Activated naive CD4-positive, alpha-beta T cell (primary cell): Measurements from ENCODE around the gene C2CD2L.
"Not testable (repeated sequence)": the region's sequence is repeated elsewhere in the genome, so short reads cannot be mapped to it uniquely, and the experiment has no call there.

ENCODE experiments used
- DNase-seq, 4 experiments: peaks; one replicate each; lab custom pipeline; 2025; lab: John Stamatoyannopoulos, UW

C2CD2L gene

GRCh38 chr11:119106564-119107537, at the start of gene C2CD2L:
C2CD2L (plus strand) TSS chr11:119107344; CDS start chr11:119107742, 398 bp downstream.
- peak; percentile 58 to 92 (median 84) for DNase-seq

DNA sequence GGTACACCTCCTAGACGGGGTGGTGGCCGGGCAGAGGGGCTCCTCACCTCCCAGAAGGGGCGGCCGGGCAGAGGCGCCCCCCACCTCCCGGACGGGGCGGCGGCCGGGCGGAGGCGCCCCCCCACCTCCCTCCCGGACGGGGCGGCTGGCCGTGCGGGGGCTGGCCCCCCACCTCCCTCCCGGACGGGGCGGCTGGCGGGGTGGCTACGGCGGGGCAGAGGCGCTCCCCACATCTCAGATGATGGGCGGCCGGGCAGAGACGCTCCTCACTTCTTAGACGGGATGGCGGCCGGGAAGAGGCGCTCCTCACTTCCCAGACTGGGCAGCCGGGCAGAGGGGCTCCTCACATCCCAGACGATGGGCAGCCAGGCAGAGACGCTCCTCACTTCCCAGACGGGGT, 48.0 kb upstream of the C2CD2L start:
- not testable (repeated sequence) for DNase-seq

DNA sequence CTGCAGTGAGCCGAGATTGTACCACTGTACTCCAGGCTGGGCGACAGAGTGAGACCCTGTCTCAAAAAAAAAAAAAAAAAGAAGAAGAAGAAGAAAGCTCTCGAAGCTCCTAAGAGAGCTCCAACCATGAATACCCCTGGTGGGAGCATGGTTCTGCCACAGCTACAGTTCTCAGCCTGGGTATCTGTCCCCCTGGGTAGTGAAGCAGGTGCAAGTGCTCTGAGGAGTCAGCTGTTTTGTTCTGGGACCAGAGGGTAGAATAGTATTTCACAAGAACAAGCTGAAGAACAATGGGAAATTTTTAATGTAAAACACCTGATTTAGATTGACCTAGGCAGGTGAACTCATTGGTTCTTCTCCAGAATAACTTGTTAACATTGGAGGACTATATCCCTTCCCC, 45.9 kb upstream of the C2CD2L start:
- DNase-seq, result no peak

- DNase-seq, result no peak
Observed at GRCh38 chr11:119062779-119063178, 44.4 kb upstream of the C2CD2L start.

GRCh38 chr11:119065369-119065768, 41.8 kb upstream of the C2CD2L start:
- no peak for DNase-seq

- DNase-seq, result peak; percentile 93 to 97 (median 94)
Observed at GRCh38 chr11:119067371-119068222, 39.5 kb upstream of the C2CD2L start, which contains the start of gene VPS11. VPS11 (plus strand) TSS chr11:119067818; CDS start chr11:119067824, 6 bp downstream.

- no peak for DNase-seq
Observed at GRCh38 chr11:119077839-119078238, 29.3 kb upstream of the C2CD2L start.

DNA sequence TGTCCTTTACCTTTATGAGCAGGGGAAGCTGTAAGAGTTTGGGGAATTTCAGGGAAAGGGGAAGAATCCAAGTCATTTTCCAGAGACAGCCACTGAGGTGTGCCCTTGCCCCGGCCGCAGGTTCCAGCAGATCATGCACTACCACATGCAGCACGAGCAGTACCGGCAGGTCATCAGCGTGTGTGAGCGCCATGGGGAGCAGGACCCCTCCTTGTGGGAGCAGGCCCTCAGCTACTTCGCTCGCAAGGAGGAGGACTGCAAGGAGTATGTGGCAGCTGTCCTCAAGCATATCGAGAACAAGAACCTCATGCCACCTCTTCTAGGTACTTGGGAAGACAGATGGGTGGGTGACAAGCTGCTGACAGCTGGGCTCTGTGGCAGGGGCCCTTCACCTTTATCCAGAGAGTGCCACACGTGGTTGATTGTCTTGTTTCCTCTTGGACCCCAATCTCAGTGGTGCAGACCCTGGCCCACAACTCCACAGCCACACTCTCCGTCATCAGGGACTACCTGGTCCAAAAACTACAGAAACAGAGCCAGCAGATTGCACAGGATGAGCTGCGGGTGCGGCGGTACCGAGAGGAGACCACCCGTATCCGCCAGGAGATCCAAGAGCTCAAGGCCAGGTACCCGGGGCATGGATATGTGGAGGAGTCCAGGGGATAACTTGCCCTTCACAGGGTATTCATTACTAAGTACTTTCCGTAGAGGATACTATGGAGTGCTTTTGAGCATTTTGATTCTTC, 28.3 kb upstream of the C2CD2L start:
- DNase-seq, result no peak

DNA sequence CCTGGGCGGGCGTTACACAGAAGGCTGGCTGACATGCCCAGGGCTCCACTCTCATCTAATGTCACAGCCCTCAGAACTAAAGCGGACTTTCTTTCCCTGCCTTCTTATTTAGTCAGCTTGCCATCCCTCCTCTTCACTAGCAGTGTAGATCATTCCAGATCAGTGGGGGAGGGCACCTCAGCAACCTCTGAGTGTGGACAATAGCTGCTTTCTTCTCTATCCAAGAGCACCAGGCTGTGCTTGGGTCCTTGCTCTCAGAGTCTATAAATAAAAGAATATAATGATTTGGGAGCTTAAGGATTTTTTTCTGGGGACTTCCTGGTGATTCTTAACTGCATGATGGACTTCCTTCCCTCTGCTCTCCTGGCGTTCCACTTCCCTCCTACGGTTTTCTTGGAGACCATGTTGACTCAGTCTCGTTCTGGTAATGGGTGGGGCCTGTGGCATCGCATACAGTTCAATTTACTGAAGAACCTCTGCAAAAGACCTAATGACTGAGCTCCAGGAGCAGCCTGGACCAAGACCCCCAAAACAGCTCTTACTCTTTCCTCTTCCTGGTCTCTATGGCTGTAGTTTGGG, 25.4 kb upstream of the C2CD2L start:
- DNase-seq, result no peak

GRCh38 chr11:119084663-119085436, 22.3 kb upstream of the C2CD2L start, which contains the start of gene HMBS:
HMBS (plus strand) TSS chr11:119084881; CDS start chr11:119085034, 153 bp downstream.
- peak; percentile 62 to 80 (median 76) for DNase-seq

GRCh38 chr11:119085437-119085847, 21.7 kb upstream of the C2CD2L start:
- no peak for DNase-seq

DNA sequence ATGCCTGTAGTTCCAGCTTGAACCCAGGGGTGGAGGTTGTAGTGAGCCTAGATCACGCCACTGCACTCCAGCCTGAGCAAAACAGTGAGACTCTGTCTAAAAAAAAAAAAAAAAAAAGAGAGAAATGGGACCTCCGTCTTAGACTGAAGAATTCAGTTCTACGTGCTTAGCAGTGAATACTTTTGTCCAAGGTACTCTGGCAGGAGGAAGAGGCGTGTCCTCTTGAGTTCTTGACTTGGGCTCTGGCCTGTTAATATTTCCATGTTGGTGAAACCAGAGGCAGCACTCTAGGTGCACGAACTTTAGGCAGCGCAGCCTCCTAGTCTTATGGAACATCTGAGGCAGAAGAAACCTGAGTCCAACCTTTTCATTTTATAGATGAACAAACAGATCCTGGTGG, 20.0 kb upstream of the C2CD2L start:
- DNase-seq, result no peak

DNA sequence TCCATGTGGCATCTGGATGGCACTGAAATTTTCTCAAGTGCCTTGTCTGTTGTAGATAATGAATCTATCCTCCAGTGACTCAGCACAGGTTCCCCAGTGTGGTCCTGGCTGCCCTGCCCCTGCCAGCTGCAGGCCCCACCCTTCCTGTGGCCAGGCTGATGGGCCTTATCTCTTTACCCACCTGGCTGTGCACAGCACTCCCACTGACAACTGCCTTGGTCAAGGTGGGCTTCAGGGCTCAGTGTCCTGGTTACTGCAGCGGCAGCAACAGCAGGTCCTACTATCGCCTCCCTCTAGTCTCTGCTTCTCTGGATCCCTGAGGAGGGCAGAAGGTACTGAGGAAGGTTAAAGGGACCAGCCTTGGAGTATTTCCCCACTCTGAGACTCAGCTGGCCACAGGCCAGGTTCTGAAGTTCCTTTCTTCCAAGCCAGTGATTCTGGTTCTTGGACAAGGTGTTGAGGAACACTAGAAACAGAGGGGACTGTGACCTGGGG, 19.4 kb upstream of the C2CD2L start:
- no peak for DNase-seq

- DNase-seq, result no peak
Observed at GRCh38 chr11:119088406-119088805, 18.7 kb upstream of the C2CD2L start.

DNA sequence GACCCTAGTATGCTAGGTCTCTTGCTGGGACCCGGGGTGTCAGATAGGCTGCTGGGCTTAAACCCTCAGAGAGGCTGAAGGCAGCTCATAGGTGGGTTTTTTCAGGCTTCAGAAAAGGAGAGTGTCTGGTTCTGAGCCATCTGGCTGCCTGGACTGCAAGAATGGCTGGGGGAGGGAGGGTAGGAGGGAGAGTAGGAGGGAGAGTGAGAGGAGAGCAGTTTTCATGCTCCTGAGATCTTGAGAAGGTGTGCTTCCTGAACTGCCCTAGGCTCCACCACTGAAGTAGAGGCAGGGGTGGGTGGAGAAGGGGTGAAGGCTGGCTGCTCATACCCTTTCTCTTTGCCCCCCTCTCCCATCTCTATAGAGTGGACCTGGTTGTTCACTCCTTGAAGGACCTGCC, 17.8 kb upstream of the C2CD2L start:
- no peak for DNase-seq

GRCh38 chr11:119091178-119091577, 16.0 kb upstream of the C2CD2L start:
- DNase-seq, result no peak

- no peak for DNase-seq
Observed at GRCh38 chr11:119091966-119092879, 14.9 kb upstream of the C2CD2L start.

DNA sequence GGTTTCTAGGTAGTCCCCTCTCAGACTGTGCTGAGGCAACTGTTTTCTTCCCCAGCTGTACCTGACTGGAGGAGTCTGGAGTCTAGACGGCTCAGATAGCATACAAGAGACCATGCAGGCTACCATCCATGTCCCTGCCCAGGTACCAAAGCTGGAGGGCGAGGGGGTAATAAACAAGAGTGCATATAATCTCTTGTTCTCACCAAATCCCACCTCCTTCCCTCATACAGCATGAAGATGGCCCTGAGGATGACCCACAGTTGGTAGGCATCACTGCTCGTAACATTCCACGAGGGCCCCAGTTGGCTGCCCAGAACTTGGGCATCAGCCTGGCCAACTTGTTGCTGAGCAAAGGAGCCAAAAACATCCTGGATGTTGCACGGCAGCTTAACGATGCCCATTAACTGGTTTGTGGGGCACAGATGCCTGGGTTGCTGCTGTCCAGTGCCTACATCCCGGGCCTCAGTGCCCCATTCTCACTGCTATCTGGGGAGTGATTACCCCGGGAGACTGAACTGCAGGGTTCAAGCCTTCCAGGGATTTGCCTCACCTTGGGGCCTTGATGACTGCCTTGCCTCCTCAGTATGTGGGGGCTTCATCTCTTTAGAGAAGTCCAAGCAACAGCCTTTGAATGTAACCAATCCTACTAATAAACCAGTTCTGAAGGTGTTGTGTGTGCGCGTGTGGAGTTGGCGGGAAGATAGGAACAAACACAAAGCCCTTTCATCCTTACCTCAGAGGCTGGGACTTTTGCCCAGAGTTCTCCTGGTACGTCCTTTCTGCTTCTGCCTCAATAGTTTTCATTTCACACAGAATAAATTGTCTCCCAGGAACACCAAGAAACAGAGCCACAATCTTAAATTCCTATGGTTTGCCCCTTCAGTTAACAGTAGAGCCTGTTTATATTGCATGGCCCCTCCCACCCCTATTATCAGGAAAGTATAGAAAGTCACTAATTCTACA, 14.0 kb upstream of the C2CD2L start:
- DNase-seq, result no peak
